ENCODE data around the gene TMEM187. TPM values are rescaled to one million over a fixed set of nuclear protein-coding genes. Genes with fewer than 3 reads are reported as not detected.

The TMEM187 gene
- total and polyA plus RNA-seq, 10 of the 15 experiments (the other 5 are each of a cell fraction or from before 2014, with no cell fraction given): 0.45 to 8.5 (median 4.1) TPM

DNA sequence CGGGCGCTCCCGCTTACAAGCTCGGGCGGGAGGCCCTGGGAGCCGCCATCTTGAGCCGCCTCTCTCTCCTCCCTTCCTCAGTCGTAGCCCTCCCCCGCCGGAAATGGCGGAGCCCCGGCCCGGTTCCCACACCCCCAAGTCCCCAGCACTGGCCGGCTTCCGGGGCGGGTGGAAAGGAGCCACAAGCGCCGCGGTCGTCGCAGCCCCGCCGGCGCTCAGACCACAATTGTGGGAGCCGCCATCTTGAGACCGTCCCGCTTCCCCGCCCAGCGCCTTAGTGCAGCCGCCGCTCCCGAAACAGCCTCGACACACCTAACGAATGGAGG is 1.5 kb upstream of the TMEM187 start (continued):
- TF ChIP-seq ZSCAN29 (IDR thresholded peaks at IDR 0.05) (no peak), IKZF1 (conservative IDR thresholded peaks at IDR 0.05) (peak; percentile 94), SMARCA5 (IDR thresholded peaks at IDR 0.05) (no peak), FOXK2 (IDR thresholded peaks at IDR 0.05) (no peak), KAT2A (conservative IDR thresholded peaks at IDR 0.05; ENCODE audit: control insufficient read depth, low read depth, low read length) (no peak), CREB1 (IDR thresholded peaks at IDR 0.05; ENCODE audit: low read depth) (peak; percentile 45; the same call in 1 of the 2 replicates), PKNOX1 (IDR thresholded peaks at IDR 0.05) (no peak; the same call in 1 of the 2 replicates), ETV6 (conservative IDR thresholded peaks at IDR 0.05 in 1 of 2, IDR thresholded peaks at IDR 0.05 in 1 of 2; ENCODE audit: borderline replicate concordance in 1 of 2, low read depth in 1 of 2) (no peak), RCOR1 (conservative IDR thresholded peaks at IDR 0.05; ENCODE audit: low read depth, low read length) (0 out of 2 replicates have a peak, but pooled peaks have one; percentile 0), YBX1 (IDR thresholded peaks at IDR 0.05) (no peak), HCFC1 (IDR thresholded peaks at IDR 0.05; ENCODE audit: low read length) (peak; percentile 75), SREBF1 (IDR thresholded peaks at IDR 0.05; ENCODE audit: low read length) (no peak), RB1 (IDR thresholded peaks at IDR 0.05; ENCODE audit: borderline replicate concordance) (no peak), MLLT1 (IDR thresholded peaks at IDR 0.05) (no peak; the same call in 1 of the 2 replicates), BHLHE40 (IDR thresholded peaks at IDR 0.05; ENCODE audit: borderline replicate concordance in 1 of 2, low read depth in 2 of 2, low read length in 1 of 2) (0 out of 4 replicates have a peak, but pooled peaks of 1 of the 2 experiments have one; percentile 9), NRF1 (conservative IDR thresholded peaks at IDR 0.05; ENCODE audit: low read depth, low read length) (no peak), ATF7 (IDR thresholded peaks at IDR 0.05; ENCODE audit: low read depth) (no peak), ZNF24 (IDR thresholded peaks at IDR 0.05) (no peak), ZBED1 (IDR thresholded peaks at IDR 0.05; ENCODE audit: borderline replicate concordance) (no peak)

Measured in GM12878 (cell line).